H1 (cell line): ENCODE results near the gene AKR1D1.

Experiments
- ATF3 ChIP-seq: IDR thresholded peaks from 2 replicates; pipeline ENCODE4 v1.6.1; 2011; ENCODE audit warnings: low read depth, mild to moderate bottlenecking, low read length; ENCODE audit not compliant: insufficient read depth
- CTCF ChIP-seq, 3 experiments: IDR thresholded peaks; 1 replicate in 2 of 3; 2 replicates in 1 of 3; pipeline versions ENCODE4 v1.5.1 to v1.6.1; 2011; ENCODE audit warnings: low read length in 3 of 3, mild to moderate bottlenecking in 3 of 3, inconsistent platforms in 2 of 3, low read depth in 1 of 3, moderate library complexity in 1 of 3; ENCODE audit not compliant: insufficient read depth in 1 of 3; ENCODE audit errors: control extremely low read depth in 1 of 3
- NRF1 ChIP-seq: IDR thresholded peaks from 2 replicates; pipeline ENCODE4 v1.6.1; 2011; ENCODE audit warnings: mild to moderate bottlenecking, low read depth, low read length, improper control_type of control experiment
- POLR2A ChIP-seq, 2 experiments: IDR thresholded peaks; 1 replicate in 1 of 2; 2 replicates in 1 of 2; pipeline ENCODE4 v1.6.1; 2011; ENCODE audit warnings: low read depth in 2 of 2, low read length in 2 of 2, mild to moderate bottlenecking in 2 of 2; ENCODE audit errors: control extremely low read depth in 1 of 2
- POLR2AphosphoS5 ChIP-seq: IDR thresholded peaks from 2 replicates; pipeline ENCODE4 v1.6.1; 2011; ENCODE audit warnings: low read depth, low read length
- RAD21 ChIP-seq, 2 experiments: IDR thresholded peaks in 1 of 2; conservative IDR thresholded peaks in 1 of 2; 2 replicates each; pipeline ENCODE4 v1.6.1; 2011; ENCODE audit warnings: low read depth in 2 of 2, low read length in 2 of 2, improper control_type of control experiment in 1 of 2, inconsistent platforms in 1 of 2, mild to moderate bottlenecking in 1 of 2, moderate library complexity in 1 of 2
- RXRA ChIP-seq: IDR thresholded peaks from 2 replicates; pipeline ENCODE4 v1.6.1; 2011; ENCODE audit warnings: low read depth, mild to moderate bottlenecking, low read length, moderate library complexity; ENCODE audit not compliant: insufficient read depth
- SIN3A ChIP-seq, 2 experiments: IDR thresholded peaks in 1 of 2; conservative IDR thresholded peaks in 1 of 2; 2 replicates each; pipeline ENCODE4 v1.6.1; 2011 to 2012; ENCODE audit warnings: low read length in 2 of 2, improper control_type of control experiment in 1 of 2, low read depth in 1 of 2, mild to moderate bottlenecking in 1 of 2
- TAF1 ChIP-seq: IDR thresholded peaks from 2 replicates; pipeline ENCODE4 v1.6.1; 2011; ENCODE audit warnings: mild to moderate bottlenecking, low read depth, low read length
- TCF12 ChIP-seq: IDR thresholded peaks from 2 replicates; pipeline ENCODE4 v1.6.1; 2011; ENCODE audit warnings: low read depth, mild to moderate bottlenecking, low read length

GRCh38 chr7:138047907-138048306, 28.4 kb upstream of the AKR1D1 start:
- TF ChIP-seq RAD21 (IDR thresholded peaks at IDR 0.05 in 1 of 2, conservative IDR thresholded peaks at IDR 0.05 in 1 of 2; ENCODE audit: low read depth in 2 of 2, low read length in 2 of 2) (no peak), NRF1 (no peak), TCF12 (no peak), SIN3A (conservative IDR thresholded peaks at IDR 0.05 in 1 of 2, IDR thresholded peaks at IDR 0.05 in 1 of 2; ENCODE audit: low read depth in 1 of 2, low read length in 2 of 2) (no peak), POLR2A (IDR thresholded peaks at IDR 0.05; ENCODE audit: control extremely low read depth in 1 of 2, low read depth in 2 of 2, low read length in 2 of 2) (no peak), RXRA (no peak), CTCF (IDR thresholded peaks at IDR 0.05; ENCODE audit: control extremely low read depth in 1 of 3, insufficient read depth in 1 of 3, low read depth in 1 of 3, low read length in 3 of 3) (no peak), ATF3 (no peak), POLR2AphosphoS5 (no peak), TAF1 (no peak)
